ENCODE results near the gene RYR3.

Gene RYR3

DNA sequence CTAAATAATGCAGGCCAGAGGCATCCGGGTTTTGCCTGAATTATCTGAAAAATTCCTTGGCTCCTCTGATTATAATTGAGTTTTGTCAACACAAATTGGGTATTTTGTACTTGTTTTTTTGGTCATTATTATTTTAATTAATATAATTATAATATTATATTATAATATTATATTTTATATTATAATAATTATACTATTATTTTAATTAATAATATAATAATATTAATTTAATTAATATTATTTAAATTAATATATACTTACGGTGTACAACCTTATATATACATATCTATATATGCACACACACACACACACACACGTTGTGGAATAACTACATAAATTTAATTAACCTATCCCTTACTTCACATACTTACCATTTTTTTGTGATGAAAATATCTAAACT lies 73.5 kb downstream of the RYR3 start:
- DNase-seq (ENCODE audit: low spot score), result no peak

GRCh38 chr15:33392453-33392852 lies 81.7 kb downstream of the RYR3 start:
- DNase-seq (ENCODE audit: low spot score), result no peak

DNA sequence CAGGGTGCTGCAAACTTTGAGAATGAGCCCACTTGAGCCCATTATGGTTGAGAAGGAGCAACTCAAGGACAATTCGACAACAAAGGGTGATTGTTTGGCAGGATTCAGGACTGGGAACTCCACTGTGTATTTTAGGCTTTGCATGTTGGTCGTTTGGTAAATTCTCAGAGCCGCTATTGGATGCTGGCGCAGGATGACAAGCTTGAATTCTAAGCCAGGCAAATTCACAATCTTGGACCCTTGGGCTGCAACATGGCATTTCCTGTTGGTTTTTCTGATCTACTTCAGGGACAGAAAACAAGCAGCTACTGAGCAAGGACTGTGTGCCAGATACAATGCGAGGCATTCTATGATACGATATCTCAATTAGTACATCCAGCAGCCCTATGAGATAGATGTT lies 82.8 kb downstream of the RYR3 start:
- no peak for DNase-seq (ENCODE audit: low spot score)

DNA sequence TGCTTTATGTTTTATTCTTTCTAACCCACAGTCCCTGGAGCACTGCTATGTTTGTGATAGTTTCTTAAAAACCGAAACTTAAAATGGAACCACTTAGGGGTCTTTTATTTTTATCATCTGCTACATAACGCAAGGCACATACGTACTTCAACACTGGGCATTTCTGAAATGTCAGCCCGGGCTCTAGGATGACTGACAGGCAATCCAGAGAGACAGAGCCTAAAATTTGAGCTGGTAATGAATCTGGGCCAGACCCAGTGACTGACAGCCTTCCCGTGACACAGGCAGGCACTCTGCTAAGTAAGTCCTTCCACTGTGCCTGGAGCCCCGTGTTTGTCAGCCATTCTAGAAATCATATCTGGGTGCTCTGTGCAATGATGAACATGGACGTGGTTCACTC lies 84.6 kb downstream of the RYR3 start:
- DNase-seq (ENCODE audit: low spot score), result no peak

DNA sequence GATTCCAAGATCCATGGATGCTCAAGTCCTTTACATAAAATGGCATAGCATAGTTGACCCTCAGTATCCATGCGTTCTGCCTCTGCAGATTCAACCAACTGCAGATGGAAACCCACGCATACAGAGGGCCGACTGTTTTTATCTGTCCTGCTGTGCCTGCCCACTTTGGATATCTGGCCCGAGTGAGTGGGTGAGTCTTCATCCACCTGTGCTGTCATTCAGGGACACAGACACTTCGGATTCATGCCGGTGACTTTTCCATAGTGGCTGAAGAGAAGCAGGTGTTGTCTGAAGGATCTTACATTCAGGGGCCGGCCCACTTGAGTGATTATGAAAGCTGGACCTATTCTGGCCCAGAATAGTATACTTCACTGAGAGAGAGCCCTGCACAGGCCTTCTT lies 85.1 kb downstream of the RYR3 start:
- DNase-seq (ENCODE audit: low spot score), result no peak

- no peak for DNase-seq (ENCODE audit: low spot score)
These were observed 85.7 kb downstream of the RYR3 start for GRCh38 chr15:33396475-33396874.

- DNase-seq (ENCODE audit: low spot score), result no peak
These were observed 87.8 kb downstream of the RYR3 start for GRCh38 chr15:33398555-33398954.

GRCh38 chr15:33400941-33401340 lies 90.2 kb downstream of the RYR3 start:
- no peak for DNase-seq (ENCODE audit: low spot score)

DNA sequence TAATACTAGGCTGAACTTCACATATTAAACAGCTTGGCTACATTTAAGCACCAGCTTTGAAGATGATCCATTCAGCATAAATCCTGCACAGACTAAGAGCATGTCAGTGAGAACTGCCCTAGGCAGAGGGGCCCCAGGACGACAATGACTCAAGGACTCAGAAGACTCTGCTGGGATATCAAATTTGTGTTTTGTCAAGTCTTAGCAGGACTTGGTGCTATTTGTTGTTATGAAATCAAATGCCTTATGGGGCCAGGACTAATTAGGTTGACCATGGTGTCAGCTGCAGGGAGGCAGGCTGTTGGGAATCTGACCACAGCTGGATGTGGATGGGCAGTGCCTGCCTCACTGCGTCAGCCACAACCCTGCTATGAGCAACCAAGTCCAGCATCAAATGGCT lies 91.8 kb downstream of the RYR3 start:
- DNase-seq (ENCODE audit: low spot score), result no peak

GRCh38 chr15:33405096-33405495 lies 94.3 kb downstream of the RYR3 start:
- DNase-seq (ENCODE audit: low spot score), result no peak

- DNase-seq (ENCODE audit: low spot score), result no peak
These were observed 101.1 kb downstream of the RYR3 start for GRCh38 chr15:33411596-33412540.

DNA sequence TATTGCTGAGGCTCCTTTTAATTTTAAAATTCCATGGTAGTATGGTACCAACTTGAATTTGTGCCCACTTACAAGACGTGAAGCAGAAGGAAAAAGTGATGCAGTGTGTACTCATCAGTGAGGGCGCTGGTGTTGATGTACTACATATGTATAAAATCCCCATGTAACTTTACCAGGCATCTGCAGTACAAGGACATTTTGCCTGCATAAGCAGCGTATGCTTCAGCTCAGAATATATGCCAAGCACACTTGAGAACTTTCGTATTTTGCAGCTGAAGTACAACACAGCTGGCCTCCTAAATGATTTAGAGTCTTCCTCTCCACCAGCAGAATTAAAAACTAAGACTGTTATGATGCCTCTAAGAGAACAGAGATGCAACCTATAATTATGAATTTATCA lies 108.9 kb downstream of the RYR3 start:
- DNase-seq (ENCODE audit: low spot score), result no peak

- no peak for DNase-seq (ENCODE audit: low spot score)
These were observed 113.3 kb downstream of the RYR3 start for GRCh38 chr15:33424025-33424424.

- DNase-seq (ENCODE audit: low spot score), result no peak
These were observed 114.4 kb downstream of the RYR3 start for GRCh38 chr15:33425142-33425541.

- no peak for DNase-seq (ENCODE audit: low spot score)
These were observed 119.8 kb downstream of the RYR3 start for GRCh38 chr15:33430577-33430976.

- no peak for DNase-seq (ENCODE audit: low spot score)
These were observed 123.1 kb downstream of the RYR3 start for GRCh38 chr15:33433821-33434220.

DNA sequence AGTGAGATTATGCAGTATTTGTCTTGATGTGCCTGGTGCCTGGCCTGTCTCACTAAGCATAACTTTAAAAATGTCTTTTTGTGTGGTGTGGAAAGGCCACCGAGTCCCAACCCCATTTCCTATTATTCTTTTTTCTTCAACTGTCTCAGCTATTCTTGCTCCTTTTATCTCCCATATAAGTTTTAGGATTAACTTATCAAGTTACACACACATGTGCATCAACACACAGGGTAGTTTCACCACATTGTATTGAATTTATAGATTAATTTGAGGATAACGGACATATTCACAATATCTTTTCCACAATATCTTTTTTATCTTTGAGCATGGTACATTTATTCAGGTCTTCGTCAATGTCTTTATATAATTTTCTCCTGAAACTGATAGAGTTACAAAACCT lies 127.6 kb downstream of the RYR3 start:
- DNase-seq (ENCODE audit: low spot score), result no peak

- DNase-seq (ENCODE audit: low spot score), result no peak
These were observed 130.1 kb downstream of the RYR3 start for GRCh38 chr15:33440900-33441299.

DNA sequence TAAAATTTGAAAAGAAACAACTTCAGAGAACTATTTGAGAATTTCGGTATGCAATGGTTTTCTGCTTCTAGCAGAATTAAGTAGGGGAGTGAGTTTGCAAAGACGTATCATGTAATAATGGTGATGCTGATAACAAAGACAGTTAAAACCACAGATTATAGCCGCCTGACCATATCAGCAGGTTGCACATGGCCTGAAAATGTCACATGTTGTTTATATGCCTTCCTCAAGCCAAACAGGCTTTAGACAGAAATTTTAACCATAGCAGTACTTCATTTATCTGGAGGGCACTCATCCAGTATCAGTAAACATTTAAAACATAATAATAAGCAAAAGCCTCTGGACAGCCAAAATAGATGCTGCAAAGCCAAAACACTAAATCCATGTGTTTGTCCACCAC lies 131.7 kb downstream of the RYR3 start:
- DNase-seq (ENCODE audit: low spot score), result no peak

DNA sequence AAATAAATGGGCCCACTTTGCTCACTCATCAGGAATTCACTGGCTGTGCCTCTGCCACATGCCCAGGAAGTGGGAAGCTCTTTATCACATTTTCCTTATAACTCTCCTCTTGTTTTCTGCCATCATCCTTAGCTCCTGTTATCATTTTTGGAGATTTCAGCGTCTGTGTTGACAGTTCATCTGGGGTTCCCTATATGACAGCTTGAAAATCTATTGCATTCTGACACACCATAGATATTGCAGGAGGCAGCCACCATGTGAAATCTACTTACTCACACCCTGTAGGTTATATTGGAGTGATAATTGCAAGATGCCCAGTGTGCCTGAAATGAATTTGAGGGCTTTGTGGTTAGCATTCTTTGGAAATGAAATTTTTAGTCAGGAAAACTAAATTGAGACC lies 132.9 kb downstream of the RYR3 start:
- DNase-seq (ENCODE audit: low spot score), result no peak

DNA sequence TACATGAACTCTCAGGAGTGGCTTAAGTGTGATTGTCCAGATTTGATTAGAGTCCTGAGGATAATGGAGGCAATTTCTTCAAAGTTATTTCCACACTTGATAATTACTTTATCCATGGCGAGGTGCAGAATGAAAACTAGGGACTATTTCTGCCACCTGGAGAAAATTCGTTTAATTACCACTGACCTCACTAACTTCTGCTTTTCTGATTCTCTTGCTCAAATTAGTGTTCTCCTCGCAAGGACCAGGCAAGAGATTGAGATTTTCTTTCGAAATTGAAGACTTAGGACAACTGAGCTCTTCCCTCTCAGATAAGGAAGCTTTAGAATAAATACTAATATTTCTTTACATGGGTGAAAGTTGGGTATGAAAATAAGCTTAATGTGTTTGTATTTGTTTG lies 135.2 kb downstream of the RYR3 start:
- DNase-seq (ENCODE audit: low spot score), result no peak

- DNase-seq (ENCODE audit: low spot score), result no peak
These were observed 137.4 kb downstream of the RYR3 start for GRCh38 chr15:33448151-33448550.

DNA sequence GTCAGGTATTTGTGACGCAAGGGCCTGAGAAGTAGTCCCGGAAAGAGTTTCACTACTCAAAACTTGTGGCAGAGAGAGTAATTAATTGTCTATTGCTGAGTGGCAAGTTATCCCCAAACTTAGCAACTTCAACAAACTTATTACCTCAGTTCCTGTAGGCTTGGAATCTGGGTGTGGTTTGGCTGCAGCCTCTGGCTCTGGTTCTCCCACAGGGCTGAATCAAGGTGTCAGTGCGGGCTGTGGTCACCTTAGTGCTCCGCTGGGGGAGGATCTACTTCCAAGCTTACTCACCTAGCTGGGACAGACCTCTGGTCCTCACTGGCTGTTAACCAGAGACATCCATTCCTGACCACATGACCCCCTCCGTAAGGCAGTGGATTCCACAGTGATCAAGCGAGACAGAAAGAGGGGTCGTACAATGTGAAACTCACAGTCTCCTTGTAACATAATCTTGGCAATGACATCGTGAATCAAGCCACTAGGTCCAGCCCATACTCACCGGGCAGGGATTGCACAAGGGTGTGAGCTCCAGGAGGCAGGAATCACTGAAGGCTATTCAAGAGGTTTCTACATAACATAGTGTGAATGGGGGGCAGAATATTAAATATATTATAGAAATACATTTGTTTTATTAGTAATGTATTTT lies 138.3 kb downstream of the RYR3 start:
- no peak for DNase-seq (ENCODE audit: low spot score)

GRCh38 chr15:33449810-33450209 lies 139.0 kb downstream of the RYR3 start:
- no peak for DNase-seq (ENCODE audit: low spot score)
